Upper lobe of left lung (tissue), 4 donors: Measurements from ENCODE around the gene PIP5K1C.

ENCODE experiments used
- POLR2A ChIP-seq, 4 donors: fragments of 450-650 bp; IDR thresholded peaks; one replicate each; pipeline ENCODE4 v1.5.1; 2016 to 2017; ENCODE audit warnings: antibody characterized with exemption in 4 of 4, mild to moderate bottlenecking in 2 of 4
- TF ChIP-seq, protein P1 (sequence below), 6 experiments: fragments of 450-650 bp in 4 of 6; fragments of 200-600 bp in 2 of 6; sonication (generic) in 2 of 6; IDR thresholded peaks; one replicate each; pipeline ENCODE4 v1.5.1; 2016 to 2019; ENCODE audit warnings: antibody characterized with exemption in 6 of 6

GRCh38 chr19:3732108-3732507, 31.8 kb upstream of the PIP5K1C start:
- no peak for TF ChIP-seq POLR2A (IDR thresholded peaks at IDR 0.05)
- TF ChIP-seq, protein P1, sequence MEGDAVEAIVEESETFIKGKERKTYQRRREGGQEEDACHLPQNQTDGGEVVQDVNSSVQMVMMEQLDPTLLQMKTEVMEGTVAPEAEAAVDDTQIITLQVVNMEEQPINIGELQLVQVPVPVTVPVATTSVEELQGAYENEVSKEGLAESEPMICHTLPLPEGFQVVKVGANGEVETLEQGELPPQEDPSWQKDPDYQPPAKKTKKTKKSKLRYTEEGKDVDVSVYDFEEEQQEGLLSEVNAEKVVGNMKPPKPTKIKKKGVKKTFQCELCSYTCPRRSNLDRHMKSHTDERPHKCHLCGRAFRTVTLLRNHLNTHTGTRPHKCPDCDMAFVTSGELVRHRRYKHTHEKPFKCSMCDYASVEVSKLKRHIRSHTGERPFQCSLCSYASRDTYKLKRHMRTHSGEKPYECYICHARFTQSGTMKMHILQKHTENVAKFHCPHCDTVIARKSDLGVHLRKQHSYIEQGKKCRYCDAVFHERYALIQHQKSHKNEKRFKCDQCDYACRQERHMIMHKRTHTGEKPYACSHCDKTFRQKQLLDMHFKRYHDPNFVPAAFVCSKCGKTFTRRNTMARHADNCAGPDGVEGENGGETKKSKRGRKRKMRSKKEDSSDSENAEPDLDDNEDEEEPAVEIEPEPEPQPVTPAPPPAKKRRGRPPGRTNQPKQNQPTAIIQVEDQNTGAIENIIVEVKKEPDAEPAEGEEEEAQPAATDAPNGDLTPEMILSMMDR (IDR thresholded peaks at IDR 0.05): no peak
